Liver (tissue), 9 donors: Measurements from ENCODE around the gene CBFA2T3. TPM values are rescaled to one million over a fixed set of nuclear protein-coding genes. Genes with fewer than 3 reads are reported as not detected.

Experiments
- DNase-seq: peaks from one replicate; pipeline ENCODE4 v3.0.0-alpha.2; 2017; ENCODE audit warnings: low spot score
- H3K27ac ChIP-seq, 2 donors: one replicate each; pipeline ENCODE4 v1.7.0; 2013; ENCODE audit warnings: inconsistent platforms in 2 of 2, low read length in 2 of 2, control low read depth in 1 of 2, low read depth in 1 of 2, mild to moderate bottlenecking in 1 of 2
- H3K27me3 ChIP-seq, 4 donors: one replicate each; pipeline versions ENCODE4 v1.6.1 to v1.7.0; 2013; ENCODE audit warnings: low read length in 3 of 4, inconsistent platforms in 1 of 4, mild to moderate bottlenecking in 1 of 4, moderate library complexity in 1 of 4; ENCODE audit not compliant: control insufficient read depth in 4 of 4, insufficient read depth in 4 of 4
- H3K36me3 ChIP-seq, 4 donors: one replicate each; pipeline versions ENCODE4 v1.6.1 to v1.7.0; 2013; ENCODE audit warnings: low read length in 3 of 4, mild to moderate bottlenecking in 3 of 4, low read depth in 1 of 4, moderate library complexity in 1 of 4; ENCODE audit not compliant: control insufficient read depth in 4 of 4, insufficient read depth in 3 of 4
- H3K4me1 ChIP-seq, 4 donors: one replicate each; pipeline versions ENCODE4 v1.6.1 to v1.7.0; 2013; ENCODE audit warnings: low read length in 3 of 4, mild to moderate bottlenecking in 3 of 4, moderate library complexity in 1 of 4; ENCODE audit not compliant: control insufficient read depth in 4 of 4, insufficient read depth in 4 of 4
- H3K4me3 ChIP-seq, 3 donors: one replicate each; pipeline versions ENCODE4 v1.6.1 to v1.7.0; 2013; ENCODE audit warnings: low read length in 3 of 3, control low read depth in 1 of 3, low read depth in 1 of 3, mild to moderate bottlenecking in 1 of 3
- H3K9ac ChIP-seq, 2 donors: one replicate each; pipeline ENCODE4 v1.7.0; 2013; ENCODE audit warnings: low read length in 2 of 2, mild to moderate bottlenecking in 2 of 2, moderate library complexity in 2 of 2, control low read depth in 1 of 2, low read depth in 1 of 2
- H3K9me3 ChIP-seq, 4 donors: one replicate each; pipeline versions ENCODE4 v1.6.1 to v1.7.0; 2013; ENCODE audit warnings: low read length in 3 of 4; ENCODE audit not compliant: control insufficient read depth in 4 of 4
- EGR1 ChIP-seq, 2 donors: IDR thresholded peaks; 2 replicates each; pipeline ENCODE4 v1.6.1; 2016 to 2018; ENCODE audit warnings: antibody characterized with exemption in 2 of 2, low read depth in 2 of 2
- FOXA1 ChIP-seq: IDR thresholded peaks from 2 replicates; pipeline ENCODE4 v1.6.1; 2016; ENCODE audit warnings: antibody characterized with exemption
- FOXA2 ChIP-seq: IDR thresholded peaks from 2 replicates; pipeline ENCODE4 v1.6.1; 2016; ENCODE audit warnings: antibody characterized with exemption
- GABPA ChIP-seq, 2 donors: IDR thresholded peaks in 1 of 2; conservative IDR thresholded peaks in 1 of 2; 2 replicates each; pipeline ENCODE4 v1.6.1; 2016; ENCODE audit warnings: antibody characterized with exemption in 2 of 2, mild to moderate bottlenecking in 1 of 2, moderate library complexity in 1 of 2
- HNF4A ChIP-seq, 2 donors: conservative IDR thresholded peaks; 2 replicates each; pipeline ENCODE4 v1.6.1; 2016; ENCODE audit warnings: antibody characterized with exemption in 2 of 2, mild to moderate bottlenecking in 2 of 2
- HNF4G ChIP-seq: IDR thresholded peaks from 2 replicates; pipeline ENCODE4 v1.6.1; 2016; ENCODE audit warnings: antibody characterized with exemption
- JUND ChIP-seq, 2 donors: IDR thresholded peaks; 2 replicates each; pipeline ENCODE4 v1.6.1; 2016; ENCODE audit warnings: antibody characterized with exemption in 2 of 2
- NR2F2 ChIP-seq: IDR thresholded peaks from 2 replicates; pipeline ENCODE4 v1.6.1; 2016; ENCODE audit warnings: antibody characterized with exemption
- RAD21 ChIP-seq, 2 donors: IDR thresholded peaks; 2 replicates each; pipeline ENCODE4 v1.6.1; 2016; ENCODE audit warnings: antibody characterized with exemption in 2 of 2, mild to moderate bottlenecking in 2 of 2
- RXRA ChIP-seq, 2 donors: IDR thresholded peaks; 2 replicates each; pipeline ENCODE4 v1.6.1; 2017 to 2018; ENCODE audit warnings: antibody characterized with exemption in 2 of 2, mild to moderate bottlenecking in 1 of 2
- SP1 ChIP-seq: IDR thresholded peaks from 2 replicates; pipeline ENCODE4 v1.6.1; 2018; ENCODE audit warnings: antibody characterized with exemption, mild to moderate bottlenecking
- TAF1 ChIP-seq: conservative IDR thresholded peaks from 2 replicates; pipeline ENCODE4 v1.6.1; 2016; ENCODE audit warnings: antibody characterized with exemption, mild to moderate bottlenecking
- YY1 ChIP-seq: IDR thresholded peaks from 2 replicates; pipeline ENCODE4 v1.6.1; 2016; ENCODE audit warnings: antibody characterized with exemption, mild to moderate bottlenecking
- WGBS: extraction: QIAGEN DNeasy Blood & Tissue Kit; methylation state at CpG from one replicate; pipeline ENCODE4 v1.1.7; 2013; 5-methylcytosine and 5-hydroxymethylcytosine counted together
- polyA plus RNA-seq, 2 donors: library from polyadenylated mRNA; stranded (reverse) in 1 of 2; unstranded in 1 of 2; fragments of 200-250 nt in 1 of 2; fragments of >200 nt in 1 of 2; fragmentation: Nextera tagmentation in 1 of 2; extraction: Ambion mirVana in 1 of 2; gene quantifications; one replicate each; pipeline versions ENCODE4 v1.2.1 to v1.2.3, GENCODE V29; 2013 to 2015
- total RNA-seq, 2 donors: library from RNA; depleted of rRNA; stranded (reverse); fragments of >200 nt; gene quantifications; one replicate each; pipeline ENCODE4 v1.2.3, GENCODE V29; 2014
- TF ChIP-seq, protein P1 (sequence below): IDR thresholded peaks from 2 replicates; pipeline ENCODE4 v1.6.1; 2016; ENCODE audit warnings: antibody characterized with exemption
- TF ChIP-seq, protein P2 (sequence below): IDR thresholded peaks from 2 replicates; pipeline ENCODE4 v1.6.1; 2016; ENCODE audit warnings: antibody characterized with exemption
- TF ChIP-seq, protein P3 (sequence below): IDR thresholded peaks from 2 replicates; pipeline ENCODE4 v1.6.1; 2016; ENCODE audit warnings: antibody characterized with exemption
- TF ChIP-seq, protein P4 (sequence below): IDR thresholded peaks from 2 replicates; pipeline ENCODE4 v1.6.1; 2016; ENCODE audit warnings: antibody characterized with exemption, mild to moderate bottlenecking
- TF ChIP-seq, protein P5 (sequence below): fragments of 150-350 bp; IDR thresholded peaks from 2 replicates; pipeline ENCODE4 v1.5.1; 2017; ENCODE audit warnings: improper control_type of control experiment, low read depth, low read length; ENCODE audit not compliant: missing input control
- donor health status: healthy.
- donor health status: healthy.
- donor health status: healthy.
- donor health status: healthy.
- donor health status: healthy.

Gene CBFA2T3
- total and polyA plus RNA-seq, 4 donors: 1.4 to 4.5 (median 3.1) TPM

DNA sequence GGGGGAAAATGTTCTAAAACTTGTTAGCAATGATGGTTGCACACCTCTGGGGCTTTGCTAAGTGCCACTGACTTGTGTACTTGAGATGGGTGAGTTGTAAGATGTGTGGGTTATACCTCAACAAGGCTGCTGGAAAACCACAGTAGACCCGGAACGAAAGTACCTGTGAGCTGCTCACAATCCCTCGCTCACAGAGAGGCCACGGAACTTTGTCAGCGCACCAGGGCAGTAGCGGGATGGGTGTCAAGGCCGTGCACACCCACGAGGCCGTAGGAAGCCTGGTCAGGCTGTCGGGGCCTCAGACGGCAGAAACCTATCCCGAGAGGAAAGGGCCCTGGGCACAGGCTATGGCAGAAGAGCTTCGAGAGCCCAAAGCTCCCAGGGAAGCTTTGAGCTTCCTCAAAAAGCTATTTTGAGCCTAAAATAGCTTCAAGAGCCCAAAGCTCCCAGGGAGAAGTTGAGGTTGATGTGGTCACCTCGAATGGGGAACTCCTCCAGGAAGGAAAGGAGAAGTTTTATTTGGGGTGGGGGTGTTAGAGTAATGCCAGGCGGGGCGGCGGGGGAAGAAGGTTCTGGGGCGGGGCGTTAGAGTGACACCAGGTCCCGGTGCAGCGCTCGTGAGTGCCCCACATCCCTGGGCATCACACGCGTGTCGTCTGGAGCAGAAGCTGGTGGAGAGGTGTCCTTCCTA, 19.0 kb downstream of the CBFA2T3 start:
- peaks cover 0 to 3% (median 0%) of the 10 kb centered on the region in 4 donors for H3K4me1 ChIP-seq
- no peaks in the 10 kb centered on the region for H3K27me3 ChIP-seq
- H3K9me3 ChIP-seq: peaks cover 0 to 3% (median 0%) of the 10 kb centered on the region in 4 donors
- H3K36me3 ChIP-seq: no peaks in the 10 kb centered on the region
- DNase-seq: no peak
- TF ChIP-seq, protein P1, sequence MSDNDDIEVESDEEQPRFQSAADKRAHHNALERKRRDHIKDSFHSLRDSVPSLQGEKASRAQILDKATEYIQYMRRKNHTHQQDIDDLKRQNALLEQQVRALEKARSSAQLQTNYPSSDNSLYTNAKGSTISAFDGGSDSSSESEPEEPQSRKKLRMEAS: no peak
- TF ChIP-seq EGR1 (IDR thresholded peaks at IDR 0.05; ENCODE audit: low read depth in 2 of 2): no peak
- no peak for TF ChIP-seq TAF1
- WGBS: 71% methylated on average over 25 of the region's 25 CpGs
- H3K27ac ChIP-seq: no peak overlapping the region
- no peak overlapping the region for H3K4me3 ChIP-seq
- H3K9ac ChIP-seq: no peak overlapping the region

DNA sequence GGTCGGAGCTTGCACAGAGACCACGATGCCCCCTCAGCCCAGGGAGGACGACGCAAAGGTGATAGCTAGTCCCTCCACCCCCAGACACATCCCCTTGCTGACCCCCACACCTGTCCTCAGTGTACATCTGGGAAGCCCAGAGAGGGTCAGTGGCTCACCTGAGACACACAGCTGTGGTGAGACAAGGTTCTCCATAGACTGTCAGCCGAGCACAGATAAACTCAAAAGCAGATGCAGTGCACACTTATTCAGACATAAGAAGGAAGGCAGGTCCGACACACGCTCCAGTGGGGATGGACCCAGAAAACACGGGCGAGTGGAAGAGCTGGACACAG, 19.6 kb downstream of the CBFA2T3 start:
- 79% methylated on average over 9 of the region's 9 CpGs for WGBS
- TF ChIP-seq, protein P2, sequence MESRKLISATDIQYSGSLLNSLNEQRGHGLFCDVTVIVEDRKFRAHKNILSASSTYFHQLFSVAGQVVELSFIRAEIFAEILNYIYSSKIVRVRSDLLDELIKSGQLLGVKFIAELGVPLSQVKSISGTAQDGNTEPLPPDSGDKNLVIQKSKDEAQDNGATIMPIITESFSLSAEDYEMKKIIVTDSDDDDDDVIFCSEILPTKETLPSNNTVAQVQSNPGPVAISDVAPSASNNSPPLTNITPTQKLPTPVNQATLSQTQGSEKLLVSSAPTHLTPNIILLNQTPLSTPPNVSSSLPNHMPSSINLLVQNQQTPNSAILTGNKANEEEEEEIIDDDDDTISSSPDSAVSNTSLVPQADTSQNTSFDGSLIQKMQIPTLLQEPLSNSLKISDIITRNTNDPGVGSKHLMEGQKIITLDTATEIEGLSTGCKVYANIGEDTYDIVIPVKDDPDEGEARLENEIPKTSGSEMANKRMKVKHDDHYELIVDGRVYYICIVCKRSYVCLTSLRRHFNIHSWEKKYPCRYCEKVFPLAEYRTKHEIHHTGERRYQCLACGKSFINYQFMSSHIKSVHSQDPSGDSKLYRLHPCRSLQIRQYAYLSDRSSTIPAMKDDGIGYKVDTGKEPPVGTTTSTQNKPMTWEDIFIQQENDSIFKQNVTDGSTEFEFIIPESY: no peak
- no peak for TF ChIP-seq HNF4G
- TF ChIP-seq, protein P3, sequence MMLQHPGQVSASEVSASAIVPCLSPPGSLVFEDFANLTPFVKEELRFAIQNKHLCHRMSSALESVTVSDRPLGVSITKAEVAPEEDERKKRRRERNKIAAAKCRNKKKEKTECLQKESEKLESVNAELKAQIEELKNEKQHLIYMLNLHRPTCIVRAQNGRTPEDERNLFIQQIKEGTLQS: no peak
- no peak for TF ChIP-seq GABPA (IDR thresholded peaks at IDR 0.05 in 1 of 2, conservative IDR thresholded peaks at IDR 0.05 in 1 of 2)
- TF ChIP-seq JUND (IDR thresholded peaks at IDR 0.05): no peak
- TF ChIP-seq NR2F2: no peak
- TF ChIP-seq RAD21 (IDR thresholded peaks at IDR 0.05): no peak
- TF ChIP-seq, protein P4, sequence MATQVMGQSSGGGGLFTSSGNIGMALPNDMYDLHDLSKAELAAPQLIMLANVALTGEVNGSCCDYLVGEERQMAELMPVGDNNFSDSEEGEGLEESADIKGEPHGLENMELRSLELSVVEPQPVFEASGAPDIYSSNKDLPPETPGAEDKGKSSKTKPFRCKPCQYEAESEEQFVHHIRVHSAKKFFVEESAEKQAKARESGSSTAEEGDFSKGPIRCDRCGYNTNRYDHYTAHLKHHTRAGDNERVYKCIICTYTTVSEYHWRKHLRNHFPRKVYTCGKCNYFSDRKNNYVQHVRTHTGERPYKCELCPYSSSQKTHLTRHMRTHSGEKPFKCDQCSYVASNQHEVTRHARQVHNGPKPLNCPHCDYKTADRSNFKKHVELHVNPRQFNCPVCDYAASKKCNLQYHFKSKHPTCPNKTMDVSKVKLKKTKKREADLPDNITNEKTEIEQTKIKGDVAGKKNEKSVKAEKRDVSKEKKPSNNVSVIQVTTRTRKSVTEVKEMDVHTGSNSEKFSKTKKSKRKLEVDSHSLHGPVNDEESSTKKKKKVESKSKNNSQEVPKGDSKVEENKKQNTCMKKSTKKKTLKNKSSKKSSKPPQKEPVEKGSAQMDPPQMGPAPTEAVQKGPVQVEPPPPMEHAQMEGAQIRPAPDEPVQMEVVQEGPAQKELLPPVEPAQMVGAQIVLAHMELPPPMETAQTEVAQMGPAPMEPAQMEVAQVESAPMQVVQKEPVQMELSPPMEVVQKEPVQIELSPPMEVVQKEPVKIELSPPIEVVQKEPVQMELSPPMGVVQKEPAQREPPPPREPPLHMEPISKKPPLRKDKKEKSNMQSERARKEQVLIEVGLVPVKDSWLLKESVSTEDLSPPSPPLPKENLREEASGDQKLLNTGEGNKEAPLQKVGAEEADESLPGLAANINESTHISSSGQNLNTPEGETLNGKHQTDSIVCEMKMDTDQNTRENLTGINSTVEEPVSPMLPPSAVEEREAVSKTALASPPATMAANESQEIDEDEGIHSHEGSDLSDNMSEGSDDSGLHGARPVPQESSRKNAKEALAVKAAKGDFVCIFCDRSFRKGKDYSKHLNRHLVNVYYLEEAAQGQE: no peak
- no peak for TF ChIP-seq EGR1 (IDR thresholded peaks at IDR 0.05; ENCODE audit: low read depth in 2 of 2)
- TF ChIP-seq FOXA1: no peak
- no peak for TF ChIP-seq SP1
- TF ChIP-seq HNF4A (conservative IDR thresholded peaks at IDR 0.05): no peak
- no peak for TF ChIP-seq YY1
- no peak for TF ChIP-seq FOXA2
- TF ChIP-seq, protein P1: no peak
- no peak for TF ChIP-seq TAF1
- no peak for TF ChIP-seq RXRA (IDR thresholded peaks at IDR 0.05)
- TF ChIP-seq, protein P5, sequence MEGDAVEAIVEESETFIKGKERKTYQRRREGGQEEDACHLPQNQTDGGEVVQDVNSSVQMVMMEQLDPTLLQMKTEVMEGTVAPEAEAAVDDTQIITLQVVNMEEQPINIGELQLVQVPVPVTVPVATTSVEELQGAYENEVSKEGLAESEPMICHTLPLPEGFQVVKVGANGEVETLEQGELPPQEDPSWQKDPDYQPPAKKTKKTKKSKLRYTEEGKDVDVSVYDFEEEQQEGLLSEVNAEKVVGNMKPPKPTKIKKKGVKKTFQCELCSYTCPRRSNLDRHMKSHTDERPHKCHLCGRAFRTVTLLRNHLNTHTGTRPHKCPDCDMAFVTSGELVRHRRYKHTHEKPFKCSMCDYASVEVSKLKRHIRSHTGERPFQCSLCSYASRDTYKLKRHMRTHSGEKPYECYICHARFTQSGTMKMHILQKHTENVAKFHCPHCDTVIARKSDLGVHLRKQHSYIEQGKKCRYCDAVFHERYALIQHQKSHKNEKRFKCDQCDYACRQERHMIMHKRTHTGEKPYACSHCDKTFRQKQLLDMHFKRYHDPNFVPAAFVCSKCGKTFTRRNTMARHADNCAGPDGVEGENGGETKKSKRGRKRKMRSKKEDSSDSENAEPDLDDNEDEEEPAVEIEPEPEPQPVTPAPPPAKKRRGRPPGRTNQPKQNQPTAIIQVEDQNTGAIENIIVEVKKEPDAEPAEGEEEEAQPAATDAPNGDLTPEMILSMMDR: no peak
- no peaks in the 10 kb centered on the region for H3K27me3 ChIP-seq
- no peak overlapping the region for H3K4me3 ChIP-seq
- no peak overlapping the region for H3K9ac ChIP-seq
- peaks cover 0 to 3% (median 0%) of the 10 kb centered on the region in 4 donors for H3K9me3 ChIP-seq
- no peaks in the 10 kb centered on the region for H3K36me3 ChIP-seq
- H3K4me1 ChIP-seq: peaks cover 0 to 3% (median 0%) of the 10 kb centered on the region in 4 donors
- no peak for DNase-seq
- H3K27ac ChIP-seq: no peak overlapping the region
